ENCODE data around the gene VPS35.

Gene VPS35

GRCh38 chr16:46612121-46612520 is 76.9 kb downstream of the VPS35 start:
- ChIA-PET POLR2A (no interaction called here), CTCF (interaction anchor here (0.6 kb wide), 1 partner anchor 43 kb away, joined by 3 read pairs; no protein-coding TSS in a partner anchor)
- no peak for DNase-seq (ENCODE audit: extremely low spot score)
- TF ChIP-seq NFRKB (IDR thresholded peaks at IDR 0.05) (no peak), SUZ12 (IDR thresholded peaks at IDR 0.05) (no peak), L3MBTL2 (conservative IDR thresholded peaks at IDR 0.05) (no peak), PKNOX1 (IDR thresholded peaks at IDR 0.05) (no peak), SP1 (IDR thresholded peaks at IDR 0.05) (no peak), BHLHE40 (IDR thresholded peaks at IDR 0.05; ENCODE audit: borderline replicate concordance) (no peak), HDGF (IDR thresholded peaks at IDR 0.05; ENCODE audit: borderline replicate concordance) (no peak), CTBP1 (IDR thresholded peaks at IDR 0.05; ENCODE audit: borderline replicate concordance) (no peak), ZNF384 (IDR thresholded peaks at IDR 0.05) (no peak)

- ChIA-PET CTCF (no interaction called here), POLR2A (no interaction called here)
- TF ChIP-seq PKNOX1 (IDR thresholded peaks at IDR 0.05) (no peak), NFRKB (IDR thresholded peaks at IDR 0.05) (no peak), SP1 (IDR thresholded peaks at IDR 0.05) (no peak), ELF4 (IDR thresholded peaks at IDR 0.05) (no peak), HDGF (IDR thresholded peaks at IDR 0.05; ENCODE audit: borderline replicate concordance) (no peak), L3MBTL2 (conservative IDR thresholded peaks at IDR 0.05) (no peak)
- no peak for DNase-seq (ENCODE audit: extremely low spot score)
Observed at GRCh38 chr16:46607529-46607928, 81.4 kb downstream of the VPS35 start.

- POLR2A ChIA-PET: no interaction called here
- DNase-seq (ENCODE audit: extremely low spot score): no peak
- TF ChIP-seq FOXM1 (IDR thresholded peaks at IDR 0.05; ENCODE audit: borderline replicate concordance) (no peak), TARDBP (IDR thresholded peaks at IDR 0.05) (no peak), PKNOX1 (IDR thresholded peaks at IDR 0.05) (no peak), BHLHE40 (IDR thresholded peaks at IDR 0.05; ENCODE audit: borderline replicate concordance) (no peak), L3MBTL2 (conservative IDR thresholded peaks at IDR 0.05) (no peak), SP1 (IDR thresholded peaks at IDR 0.05) (no peak), CTBP1 (IDR thresholded peaks at IDR 0.05; ENCODE audit: borderline replicate concordance) (no peak), HDGF (IDR thresholded peaks at IDR 0.05; ENCODE audit: borderline replicate concordance) (no peak), FOXK2 (IDR thresholded peaks at IDR 0.05) (no peak), ARNT (IDR thresholded peaks at IDR 0.05) (no peak), NFRKB (IDR thresholded peaks at IDR 0.05) (no peak)
- CTCF ChIA-PET: interaction anchor here (0.6 to 1.0 kb wide), 2 partner anchors 13 to 382 kb away, joined by 3 read pairs; no protein-coding TSS in a partner anchor
Observed at GRCh38 chr16:46606231-46606630, 82.7 kb downstream of the VPS35 start.
